UCSD-AML1 (cell line): ENCODE results near the gene TBL1XR1.
"Not testable (repeated sequence)": the region's sequence is repeated elsewhere in the genome, so short reads cannot be mapped to it uniquely, and the experiment has no call there.

ENCODE experiments used
- DNase-seq: peaks from one replicate; lab custom pipeline; 2025; ENCODE audit not compliant: unreplicated experiment; lab: John Stamatoyannopoulos, UW

The TBL1XR1 gene

GRCh38 chr3:177144922-177145321, 52.4 kb downstream of the TBL1XR1 start:
- no peak for DNase-seq

GRCh38 chr3:177141899-177142646, 55.2 kb downstream of the TBL1XR1 start:
- DNase-seq = peak; percentile 6

- DNase-seq = no peak
These were observed 55.8 kb downstream of the TBL1XR1 start for GRCh38 chr3:177141471-177141870.

DNA sequence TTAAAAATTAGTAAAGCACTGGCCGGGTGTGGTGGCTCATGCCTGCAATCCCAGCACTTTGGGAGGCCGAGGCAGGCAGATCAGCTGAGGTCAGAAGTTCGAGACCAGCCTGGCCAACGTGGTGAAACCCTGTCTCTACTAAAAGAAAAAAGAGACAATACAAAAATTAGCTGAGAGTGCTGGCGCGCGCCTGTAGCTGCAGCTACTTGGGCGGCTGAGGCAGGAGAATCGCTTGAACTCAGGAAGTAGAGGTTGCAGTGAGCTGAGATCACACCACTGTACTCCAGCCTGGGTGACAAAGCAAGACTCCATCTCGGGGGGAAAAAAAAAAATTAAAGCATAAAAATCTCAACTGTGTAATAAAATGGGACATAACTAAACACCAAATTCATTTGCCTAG, 58.1 kb downstream of the TBL1XR1 start:
- not testable (repeated sequence) for DNase-seq

- no peak for DNase-seq
These were observed 59.2 kb downstream of the TBL1XR1 start for GRCh38 chr3:177137774-177138705.

DNA sequence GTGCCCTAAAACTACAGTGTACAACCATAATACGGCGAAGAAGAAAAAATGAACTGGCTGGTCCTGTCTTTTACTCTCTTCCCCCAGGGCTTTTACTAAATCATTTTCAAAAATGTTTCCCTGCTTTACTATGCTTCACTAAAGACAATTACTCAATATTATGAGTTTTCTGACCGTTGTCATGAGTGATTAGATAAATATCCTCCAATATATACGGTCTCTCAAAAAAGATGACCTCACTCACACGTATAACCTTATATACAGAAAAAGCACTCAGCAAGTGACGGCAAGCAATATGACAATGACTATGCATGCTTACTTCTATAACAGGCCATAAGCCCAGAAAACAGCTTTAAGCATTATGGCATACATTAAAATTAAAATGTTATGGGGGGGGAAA, 60.5 kb downstream of the TBL1XR1 start:
- no peak for DNase-seq

- no peak for DNase-seq
These were observed 61.3 kb downstream of the TBL1XR1 start for GRCh38 chr3:177135841-177136492.

DNA sequence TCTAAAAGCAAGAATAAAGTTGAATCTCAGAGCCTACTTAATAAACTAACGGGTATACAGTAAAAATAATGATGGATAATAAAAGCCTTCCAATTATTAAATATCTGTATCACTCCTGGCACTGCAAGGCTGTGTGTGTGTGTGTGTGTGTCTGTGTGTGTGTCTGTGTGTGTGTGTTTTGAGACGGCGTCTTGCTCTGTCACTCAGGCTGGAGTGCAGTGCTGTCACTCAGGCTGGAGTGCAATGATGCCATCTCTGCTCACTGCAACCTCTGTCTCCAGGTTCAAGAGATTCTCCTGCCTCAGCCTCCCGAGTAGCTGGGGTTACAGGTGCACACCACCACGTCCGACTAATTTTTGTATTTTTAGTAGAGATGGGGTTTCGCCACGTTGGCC, 62.5 kb downstream of the TBL1XR1 start:
- no peak for DNase-seq

GRCh38 chr3:177133860-177134815, 63.1 kb downstream of the TBL1XR1 start:
- DNase-seq = no peak

DNA sequence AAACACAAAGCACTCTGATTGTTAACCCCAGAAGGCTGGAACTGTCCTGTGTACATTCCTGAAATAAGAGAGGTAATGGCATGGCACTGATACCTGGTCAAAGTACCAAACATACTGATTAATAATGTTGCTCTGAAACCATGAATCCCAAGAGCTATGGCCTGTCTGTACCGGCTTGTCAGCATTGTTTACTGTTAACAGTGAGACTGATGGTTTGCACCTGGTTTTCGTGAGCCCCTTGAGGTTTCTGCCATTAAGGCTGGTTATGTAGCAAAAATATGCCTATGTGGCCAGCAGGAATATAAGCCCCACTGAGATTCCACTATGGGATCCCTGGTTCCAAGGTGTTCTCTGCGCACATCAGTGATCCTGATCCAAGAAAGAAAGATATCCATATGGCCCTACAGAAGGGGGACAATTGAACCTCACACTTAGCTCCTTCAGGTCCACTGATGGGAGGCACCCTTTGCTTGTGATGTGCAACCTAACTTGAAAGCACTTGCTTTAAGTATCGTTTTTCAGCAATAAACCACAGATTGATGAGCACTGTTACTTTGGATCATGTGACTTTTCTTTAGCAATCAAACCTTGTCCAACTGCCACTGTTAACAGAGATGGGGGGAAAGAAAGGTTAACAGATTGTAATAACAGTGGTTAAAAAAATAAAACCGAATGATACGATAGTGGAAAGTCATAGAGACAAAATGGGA, 65.2 kb downstream of the TBL1XR1 start:
- no peak for DNase-seq

DNA sequence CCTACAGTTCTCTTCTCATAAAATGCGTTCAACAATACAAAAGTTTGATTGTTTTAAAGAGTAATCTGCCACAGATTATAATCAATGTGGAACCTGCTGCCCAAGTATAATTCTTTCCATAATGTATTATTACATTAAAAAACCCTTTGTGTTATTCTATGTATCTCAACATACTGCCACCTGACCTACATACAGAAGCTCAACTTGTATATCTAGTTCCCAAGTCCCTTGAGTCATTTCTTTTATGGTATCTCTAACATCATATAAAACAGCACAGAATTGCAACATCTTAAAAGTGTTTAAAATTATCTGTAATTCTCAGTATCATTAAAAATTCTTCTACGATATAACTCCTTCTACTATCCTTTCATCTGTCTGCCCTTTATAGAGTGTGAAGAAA, 70.3 kb downstream of the TBL1XR1 start:
- no peak for DNase-seq

- DNase-seq = no peak
These were observed 71.1 kb downstream of the TBL1XR1 start for GRCh38 chr3:177126015-177126773.

- no peak for DNase-seq
These were observed 72.4 kb downstream of the TBL1XR1 start for GRCh38 chr3:177124882-177125281.

DNA sequence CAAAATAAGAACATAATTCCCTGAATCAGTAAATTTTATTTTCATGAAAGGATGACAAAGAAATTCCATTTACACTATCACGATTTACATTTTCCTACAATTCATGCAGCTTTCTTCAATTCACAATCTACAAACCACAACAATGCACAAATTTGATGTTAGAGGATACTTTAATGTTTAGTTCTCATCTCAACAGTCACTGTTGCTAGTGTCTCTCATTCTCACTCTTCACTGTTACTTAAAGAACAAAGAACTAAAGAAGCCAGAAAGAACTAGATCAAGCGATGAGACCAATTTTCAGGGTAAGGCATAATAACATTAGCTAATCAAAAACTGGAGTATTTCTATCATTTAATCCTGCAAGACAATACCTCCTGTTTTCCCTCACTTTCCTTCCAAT, 73.5 kb downstream of the TBL1XR1 start:
- no peak for DNase-seq

- no peak for DNase-seq
These were observed 75.0 kb downstream of the TBL1XR1 start for GRCh38 chr3:177122183-177122856.

DNA sequence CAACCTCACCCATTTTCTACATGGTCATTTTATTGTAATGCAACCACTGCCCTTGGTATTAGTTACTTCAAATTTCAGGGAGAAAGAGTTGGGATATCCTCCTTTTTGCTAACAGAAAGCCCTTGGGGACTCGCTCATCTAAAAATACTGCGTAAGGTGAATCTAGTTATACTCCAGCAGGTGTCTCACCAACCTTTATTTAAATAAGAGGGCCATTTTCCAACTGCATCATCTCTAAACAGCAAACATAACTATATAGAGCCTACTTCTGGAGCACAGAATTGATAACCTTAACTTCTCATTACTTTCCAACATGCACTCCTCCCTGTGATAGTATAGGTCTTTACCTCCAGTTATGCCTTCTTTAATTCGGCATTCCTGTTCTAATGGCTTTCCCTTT, 77.5 kb downstream of the TBL1XR1 start:
- no peak for DNase-seq

GRCh38 chr3:177114253-177114652, 83.0 kb downstream of the TBL1XR1 start:
- DNase-seq = no peak

- DNase-seq = no peak
These were observed 85.7 kb downstream of the TBL1XR1 start for GRCh38 chr3:177111541-177111949.

GRCh38 chr3:177110895-177111294, 86.4 kb downstream of the TBL1XR1 start:
- no peak for DNase-seq
